ENCODE measurements around the gene GMCL2.

DNA sequence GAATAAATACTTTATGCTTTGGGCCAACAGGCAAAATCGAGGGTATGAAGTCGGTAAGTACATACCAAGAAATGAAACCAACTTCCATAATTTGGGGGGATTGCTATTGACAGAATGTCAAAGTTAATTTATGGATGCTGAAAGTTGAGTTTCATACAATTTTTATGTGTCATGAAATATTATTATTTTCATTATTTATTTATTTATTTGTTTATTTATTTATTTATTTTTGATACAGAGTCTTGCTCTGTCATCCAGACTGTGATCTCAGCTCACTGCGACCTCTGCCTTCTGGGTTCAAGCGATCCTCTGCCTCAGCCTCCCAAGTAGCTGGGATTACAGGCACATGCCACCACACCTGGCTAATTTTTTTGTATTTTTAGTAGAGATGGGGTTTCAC lies 4.5 kb upstream of the GMCL2 start:
- TF ChIP-seq EP300 (IDR thresholded peaks at IDR 0.05) (no peak), CTCF (IDR thresholded peaks at IDR 0.05) (no peak), POLR2AphosphoS5 (IDR thresholded peaks at IDR 0.05) (no peak)

Data from sigmoid colon (tissue), 4 donors.